ENCODE data around the gene PIK3C2G. TPM values are rescaled to one million over a fixed set of nuclear protein-coding genes. Genes with fewer than 3 reads are reported as not detected.

Gene PIK3C2G
- total and polyA plus RNA-seq, 8 donors, result 0.29 to 191 (median 48.7) TPM

DNA sequence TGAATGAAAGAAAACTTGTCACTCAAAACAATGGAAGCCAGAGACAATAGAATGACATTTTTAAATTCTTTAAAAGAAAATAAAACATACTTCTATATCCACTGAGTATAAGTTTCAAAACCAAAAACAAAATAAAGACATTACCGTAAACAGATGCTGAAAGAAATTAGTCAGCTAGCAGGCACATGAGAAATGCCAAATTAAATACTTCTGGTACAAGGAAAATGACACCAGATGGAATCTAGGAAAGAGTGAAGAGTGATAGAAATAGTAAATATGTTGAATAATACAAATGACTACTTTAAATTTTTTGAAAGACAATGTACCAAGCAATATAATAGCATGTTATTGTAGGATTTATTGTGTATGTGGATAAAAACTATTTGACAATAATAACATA lies 23.8 kb downstream of the PIK3C2G start:
- Histone ChIP-seq H3K36me3 (peaks cover 0 to 6% (median 0%) of the 10 kb centered on the region in 4 donors), H3K4me3 (no peak overlapping the region), H3K27ac (no peak overlapping the region), H3K9me3 (no peaks in the 10 kb centered on the region), H3K4me1 (peaks cover 0 to 5% (median 2%) of the 10 kb centered on the region in 4 donors), H3K27me3 (no peaks in the 10 kb centered on the region)
- intact Hi-C loops (cut with DNase I; ENCODE audit: low total_unique reads), result no loop called here
- no peak for DNase-seq
- TF ChIP-seq CTCF (IDR thresholded peaks at IDR 0.05), result no peak
- no peak for TF ChIP-seq EP300 (IDR thresholded peaks at IDR 0.05)
- no peak for TF ChIP-seq POLR2A (IDR thresholded peaks at IDR 0.05)
- TF ChIP-seq POLR2AphosphoS5 (IDR thresholded peaks at IDR 0.05), result no peak
- WGBS, 5 donors, result 0 to 96% (median 88%) methylated on average over 1 of the region's 1 CpG

DNA sequence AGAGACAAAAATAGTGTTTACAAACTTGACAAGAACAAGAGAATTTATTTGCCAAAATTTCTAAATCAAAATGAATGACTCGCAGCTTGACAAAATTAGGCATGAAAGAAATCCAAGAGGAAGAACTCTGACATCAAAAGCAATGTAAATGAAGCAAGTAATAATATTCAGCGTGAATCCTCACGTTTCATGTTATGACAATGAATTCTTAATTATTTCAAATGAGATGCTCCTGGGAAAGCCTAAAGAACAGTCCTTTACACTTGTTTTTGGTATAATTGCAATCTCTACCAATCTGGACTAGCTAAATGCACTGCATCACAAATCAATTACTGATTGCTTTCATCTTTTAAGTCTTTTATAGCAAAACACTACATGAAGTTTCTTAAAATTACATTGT lies 29.1 kb downstream of the PIK3C2G start:
- peaks cover 0 to 8% (median 0%) of the 10 kb centered on the region in 4 donors for H3K4me1 ChIP-seq
- TF ChIP-seq POLR2A (IDR thresholded peaks at IDR 0.05) (no peak), POLR2AphosphoS5 (IDR thresholded peaks at IDR 0.05) (no peak), EP300 (IDR thresholded peaks at IDR 0.05) (no peak), CTCF (IDR thresholded peaks at IDR 0.05) (no peak)
- H3K36me3 ChIP-seq, result peaks cover 0 to 9% (median 0%) of the 10 kb centered on the region in 4 donors
- no peak overlapping the region for H3K4me3 ChIP-seq
- H3K27ac ChIP-seq, result no peak overlapping the region
- no peaks in the 10 kb centered on the region for H3K27me3 ChIP-seq
- no peak for DNase-seq
- intact Hi-C loops (cut with DNase I; ENCODE audit: low total_unique reads), result no loop called here
- 65 to 80% (median 75%) methylated on average over 3 of the region's 3 CpGs for WGBS, 5 donors
- H3K9me3 ChIP-seq, result no peaks in the 10 kb centered on the region

GRCh38 chr12:18294889-18295288 lies 33.6 kb downstream of the PIK3C2G start:
- no peak overlapping the region for H3K4me3 ChIP-seq
- no peak for TF ChIP-seq POLR2AphosphoS5 (IDR thresholded peaks at IDR 0.05)
- TF ChIP-seq CTCF (IDR thresholded peaks at IDR 0.05), result no peak
- TF ChIP-seq EP300 (IDR thresholded peaks at IDR 0.05), result no peak
- no peak for TF ChIP-seq POLR2A (IDR thresholded peaks at IDR 0.05)
- peaks cover 0 to 8% (median 0%) of the 10 kb centered on the region in 4 donors for H3K4me1 ChIP-seq
- DNase-seq, result no peak
- peaks cover 0 to 3% (median 0%) of the 10 kb centered on the region in 4 donors for H3K36me3 ChIP-seq
- no peak overlapping the region for H3K27ac ChIP-seq
- no peaks in the 10 kb centered on the region for H3K27me3 ChIP-seq
- intact Hi-C loops (cut with DNase I; ENCODE audit: low total_unique reads), result no loop called here
- no peaks in the 10 kb centered on the region for H3K9me3 ChIP-seq

GRCh38 chr12:18296201-18296908 lies 35.0 kb downstream of the PIK3C2G start:
- Histone ChIP-seq H3K36me3 (no peaks in the 10 kb centered on the region), H3K4me1 (peaks cover 0 to 3% (median 0%) of the 10 kb centered on the region in 4 donors), H3K9me3 (peaks cover 0 to 11% (median 3%) of the 10 kb centered on the region in 4 donors), H3K27me3 (no peaks in the 10 kb centered on the region), H3K4me3 (peak overlapping the region; percentile 9 to 23 (median 14)), H3K27ac (peak overlapping the region in 3 of 5 donors; percentile 26 to 57 (median 51))
- DNase-seq, result no peak
- TF ChIP-seq CTCF (IDR thresholded peaks at IDR 0.05) (no peak), EP300 (IDR thresholded peaks at IDR 0.05) (no peak), POLR2A (IDR thresholded peaks at IDR 0.05) (no peak), POLR2AphosphoS5 (IDR thresholded peaks at IDR 0.05) (no peak)
- intact Hi-C loops (cut with DNase I; ENCODE audit: low total_unique reads), result no loop called here
- WGBS, 5 donors, result 55 to 77% (median 66%) methylated on average over 6 of the region's 6 CpGs

Data from stomach (tissue), 9 donors.